Epidermal melanocyte (primary cell): ENCODE data around the gene CC2D1B.

Experiments used
- DNase-seq: peaks from one replicate; pipeline ENCODE4 v3.0.0; 2011; ENCODE audit warnings: low spot score; ENCODE audit not compliant: insufficient read length

The CC2D1B gene

GRCh38 chr1:52360595-52360968, 5.4 kb downstream of the CC2D1B start:
- DNase-seq: peak; percentile 63

DNA sequence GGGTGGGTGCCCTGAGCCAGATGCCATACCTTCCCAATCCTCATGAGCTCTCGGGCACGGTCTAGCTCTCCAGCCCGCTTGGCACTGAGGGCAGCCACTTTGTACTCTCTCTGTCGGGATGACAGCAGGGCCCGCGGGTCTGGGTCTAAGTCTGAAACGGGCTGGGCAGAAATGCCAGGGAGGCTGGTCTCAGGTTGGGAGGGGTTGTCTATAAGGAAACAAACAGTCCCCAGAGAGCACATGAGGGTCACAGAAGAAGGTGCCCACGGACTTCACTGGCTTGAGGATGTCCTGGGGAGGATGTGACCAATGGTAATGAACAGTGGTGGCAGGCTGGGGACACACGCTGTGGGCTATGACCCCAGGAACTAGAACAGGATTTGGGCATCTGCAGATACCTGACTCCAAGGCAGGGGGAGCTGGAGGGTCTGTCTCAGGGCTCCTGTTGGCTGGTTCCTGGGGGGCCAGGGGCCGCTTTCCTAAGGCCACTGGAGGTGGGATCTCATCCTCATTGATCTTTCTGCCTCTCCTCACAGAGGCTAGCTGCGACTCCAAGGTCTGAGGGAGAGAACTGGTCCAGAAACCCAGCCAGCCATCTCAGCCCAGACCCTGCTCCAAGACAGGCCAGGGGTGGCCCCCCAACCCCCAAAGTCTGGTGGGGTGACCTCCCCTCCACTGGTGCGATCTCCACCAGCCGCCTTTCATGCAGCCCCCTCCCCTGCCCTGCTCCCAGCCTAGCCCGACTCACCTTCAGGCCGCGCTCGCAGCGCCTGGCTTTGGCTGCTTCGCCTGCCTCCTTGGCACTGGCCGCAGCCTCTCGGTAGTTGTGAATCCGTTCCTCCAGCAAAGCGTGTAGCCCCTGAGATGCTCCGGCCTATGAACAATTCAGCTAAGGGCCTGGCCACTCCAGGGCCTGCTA, 6.1 kb downstream of the CC2D1B start:
- no peak for DNase-seq

DNA sequence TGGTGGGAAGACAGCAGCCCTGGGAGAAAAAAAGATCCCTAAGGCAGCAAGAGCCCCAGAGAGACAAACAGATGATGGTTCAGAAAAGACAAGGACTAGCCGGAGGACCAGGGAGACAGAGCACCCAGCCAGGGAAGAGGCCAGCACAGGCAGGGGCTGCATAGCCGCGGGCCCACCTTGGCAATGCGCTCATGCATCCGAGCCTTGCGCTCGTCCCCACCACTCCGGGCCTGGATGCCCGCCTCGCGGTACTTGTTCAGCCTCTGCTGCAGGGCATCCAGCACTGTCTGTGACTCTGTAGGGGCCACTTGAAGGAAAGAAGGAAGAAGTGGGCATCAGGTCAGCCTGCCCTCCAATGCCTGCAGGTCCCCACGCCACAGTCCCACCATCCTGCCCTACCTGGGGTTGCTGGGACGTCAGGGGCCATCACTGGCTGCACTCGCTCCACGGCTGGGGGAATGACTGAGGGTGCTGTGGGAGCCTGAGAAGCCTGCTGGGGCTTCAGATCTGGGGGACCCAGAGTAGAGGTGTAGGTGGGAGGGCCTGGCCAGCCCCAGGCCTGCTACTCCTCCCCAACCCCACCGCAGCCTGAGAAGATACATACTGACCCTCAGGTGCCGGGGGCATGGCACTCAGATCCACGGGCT, 7.0 kb downstream of the CC2D1B start:
- DNase-seq: no peak

DNA sequence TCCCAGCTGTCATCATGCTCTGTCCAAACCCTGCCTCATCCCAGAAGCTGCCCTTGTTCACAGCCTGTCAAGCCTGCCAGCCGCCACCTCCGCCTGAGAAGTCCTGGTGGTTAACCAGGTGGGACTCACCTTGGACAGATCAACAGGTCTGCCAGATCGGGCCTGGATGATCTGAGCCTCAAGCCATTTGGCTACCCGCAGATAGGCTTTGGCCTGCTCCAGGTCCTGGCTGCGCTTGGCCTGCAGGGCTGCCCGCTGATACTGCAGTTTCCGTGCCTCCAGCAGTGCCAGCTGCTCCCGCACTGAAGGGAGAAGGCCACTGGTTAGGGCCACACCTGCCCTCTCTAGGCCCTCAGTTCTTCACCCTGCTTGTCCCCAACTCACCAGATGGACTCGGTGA, 8.6 kb downstream of the CC2D1B start:
- no peak for DNase-seq

DNA sequence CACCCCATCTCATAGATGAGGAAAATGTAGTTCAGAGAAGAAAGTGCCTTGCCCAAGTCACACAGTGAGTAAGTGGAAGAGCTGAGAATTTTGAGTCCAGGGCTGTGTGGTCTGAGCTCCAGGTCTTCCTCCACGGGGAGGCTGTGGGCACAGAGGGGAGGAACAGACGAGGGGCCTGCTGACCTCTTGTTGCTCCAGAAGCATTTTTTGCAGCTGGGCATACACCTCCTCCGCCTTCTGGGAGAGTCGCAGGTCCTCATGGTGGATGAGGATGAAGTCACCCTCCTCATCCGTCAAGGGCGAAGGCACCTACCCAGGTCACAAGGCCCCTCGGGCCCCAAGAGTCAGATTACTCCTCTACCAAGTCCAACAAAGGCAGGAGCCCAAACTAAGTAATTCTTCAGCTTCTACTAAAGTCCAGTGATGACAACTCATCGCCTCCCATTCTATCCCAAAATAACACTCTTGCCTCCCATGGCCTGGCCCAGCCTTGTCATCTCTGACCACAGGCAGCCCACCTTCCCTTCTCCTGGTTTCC, 9.1 kb downstream of the CC2D1B start:
- DNase-seq: no peak

DNA sequence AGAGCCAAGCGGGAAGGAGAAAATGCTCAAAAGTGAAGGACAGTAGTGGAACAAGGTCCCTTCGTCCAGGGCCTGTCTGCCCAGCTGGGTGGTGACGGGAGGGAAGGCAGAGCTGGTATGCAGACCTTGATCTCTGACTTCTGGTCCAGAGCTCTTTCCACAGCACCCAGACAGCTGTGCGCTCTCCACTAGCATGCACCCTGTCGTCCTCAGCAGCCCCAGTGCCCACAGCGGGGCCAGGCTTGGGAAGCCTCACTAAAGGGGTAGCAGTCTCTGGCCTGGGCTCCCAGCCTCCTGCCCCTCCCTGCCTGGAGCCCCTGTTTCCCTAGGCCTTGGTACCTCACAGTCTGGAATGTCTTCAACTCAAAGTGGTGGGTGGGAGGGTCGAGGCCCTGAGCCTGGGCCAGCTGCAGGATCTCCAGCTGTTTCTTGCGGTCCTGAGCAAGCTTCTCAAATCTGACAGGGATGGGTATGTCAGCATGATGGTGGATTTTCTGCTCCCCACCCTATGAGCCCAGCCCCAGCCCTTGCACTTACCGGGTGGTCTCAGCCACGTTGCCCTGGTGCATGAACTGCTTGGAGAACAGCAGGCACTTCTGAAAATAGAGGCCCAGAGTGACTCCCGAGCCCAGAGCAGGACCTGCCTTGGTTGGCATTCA, 10.0 kb downstream of the CC2D1B start:
- DNase-seq: no peak

DNA sequence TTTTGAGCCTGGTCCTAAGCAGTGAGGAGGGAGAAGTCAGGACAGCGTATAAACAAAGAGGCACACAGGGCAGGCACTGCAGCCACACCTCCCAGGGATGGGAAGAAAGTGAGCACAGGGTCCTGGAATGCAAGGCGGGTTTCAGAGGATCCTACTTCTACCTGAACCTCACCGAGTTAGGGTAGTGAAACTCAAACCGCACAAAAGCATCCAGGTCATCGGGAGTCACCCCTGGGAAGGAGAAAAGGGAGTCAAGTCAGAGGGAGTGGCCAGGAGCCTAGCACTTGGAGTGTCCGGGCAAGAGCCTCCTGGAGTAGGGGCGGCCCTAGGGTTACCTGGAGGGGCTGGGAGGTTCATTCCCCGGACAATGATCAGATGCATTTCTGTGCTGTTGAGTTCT, 10.6 kb downstream of the CC2D1B start:
- no peak for DNase-seq

- DNase-seq: no peak
Measured at GRCh38 chr1:52352690-52353089, 13.3 kb downstream of the CC2D1B start.

DNA sequence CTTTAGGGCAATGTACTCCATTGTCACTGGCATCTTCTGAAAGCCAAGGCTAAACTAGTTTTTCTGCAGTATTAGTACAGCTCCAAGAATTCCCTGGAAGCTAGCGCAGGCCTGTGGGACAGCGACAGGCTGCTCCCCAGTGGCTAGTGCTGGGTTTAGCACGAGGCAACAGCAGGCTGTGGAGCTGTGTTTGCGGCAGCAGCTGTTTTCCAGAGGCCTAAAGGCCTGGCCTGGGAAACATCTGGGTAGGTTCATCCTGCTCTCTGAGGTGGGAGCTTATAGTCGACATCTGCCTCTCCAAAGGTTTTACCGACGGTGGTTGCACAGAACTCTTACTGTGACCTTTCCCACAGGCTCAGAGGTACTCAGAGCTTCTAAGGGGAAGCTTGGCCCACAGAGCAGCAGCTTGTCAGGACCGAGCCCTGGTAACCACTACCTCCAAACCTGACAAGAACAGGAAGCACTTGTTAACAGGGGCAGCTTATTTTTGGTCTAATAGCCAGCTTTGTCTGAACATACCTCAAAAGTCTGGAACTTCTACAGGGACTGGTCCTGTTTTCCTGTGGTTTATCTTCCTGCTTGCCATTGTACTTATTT, 17.2 kb downstream of the CC2D1B start:
- DNase-seq: no peak

DNA sequence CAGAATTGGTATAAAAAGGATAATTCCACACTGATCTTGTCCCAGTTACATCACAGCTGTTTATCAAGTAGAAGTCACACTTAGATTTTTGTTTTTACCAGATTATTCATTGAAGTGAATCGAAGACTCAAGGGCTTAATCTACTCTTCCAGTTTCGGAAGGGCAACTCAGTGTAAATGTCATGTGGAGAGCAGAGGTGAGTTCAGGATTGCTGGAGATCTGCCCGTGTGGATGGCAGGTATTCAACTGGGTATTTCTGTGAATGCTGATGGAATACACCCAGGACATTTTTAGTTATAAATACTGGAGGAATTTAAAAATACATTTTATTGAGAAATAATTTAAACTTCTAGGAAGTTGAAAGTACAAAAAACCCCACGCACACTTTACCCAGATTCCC, 19.4 kb downstream of the CC2D1B start:
- DNase-seq: no peak

DNA sequence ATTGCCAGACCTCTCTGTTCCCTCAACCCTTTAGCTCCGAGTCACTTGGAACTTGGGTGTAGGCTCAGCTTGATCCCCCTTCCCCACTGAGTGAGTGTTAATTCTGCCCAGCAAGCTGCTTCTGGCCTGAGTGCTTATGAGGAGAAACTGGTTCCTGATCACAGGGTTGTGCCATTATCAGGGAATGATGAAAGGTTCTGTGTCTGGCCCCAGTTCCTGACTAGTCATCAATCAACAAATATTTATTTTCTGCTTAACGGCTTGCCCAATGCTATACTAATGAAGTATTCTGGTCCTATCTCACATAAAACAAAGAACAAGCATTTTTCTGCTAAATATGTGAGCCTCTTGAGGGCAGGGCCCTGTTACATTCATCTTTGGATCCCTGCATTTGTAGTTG, 20.8 kb downstream of the CC2D1B start:
- no peak for DNase-seq

DNA sequence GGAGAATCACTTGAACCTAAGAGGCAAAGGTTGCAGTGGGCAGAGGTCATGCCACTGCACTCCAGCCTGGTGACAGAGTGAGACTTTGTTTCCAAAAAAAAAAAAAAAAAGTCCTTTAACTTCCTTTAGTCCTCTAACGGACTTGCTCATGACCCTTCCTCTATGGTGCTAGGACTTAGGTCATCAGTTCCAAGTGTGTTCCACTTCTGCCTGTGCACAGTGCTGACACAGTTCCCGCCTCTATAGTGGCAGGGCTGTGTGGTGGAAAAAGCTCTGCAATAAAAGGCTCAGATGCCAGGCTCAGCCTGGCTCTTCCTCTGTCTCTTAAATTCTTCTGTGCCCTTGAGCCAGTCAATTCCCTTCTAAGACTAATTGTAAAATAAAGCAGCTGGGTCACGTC, 22.0 kb downstream of the CC2D1B start:
- no peak for DNase-seq

- no peak for DNase-seq
Measured at GRCh38 chr1:52341655-52342260, 24.2 kb downstream of the CC2D1B start.

- no peak for DNase-seq
Measured at GRCh38 chr1:52337439-52337838, 28.6 kb downstream of the CC2D1B start.

DNA sequence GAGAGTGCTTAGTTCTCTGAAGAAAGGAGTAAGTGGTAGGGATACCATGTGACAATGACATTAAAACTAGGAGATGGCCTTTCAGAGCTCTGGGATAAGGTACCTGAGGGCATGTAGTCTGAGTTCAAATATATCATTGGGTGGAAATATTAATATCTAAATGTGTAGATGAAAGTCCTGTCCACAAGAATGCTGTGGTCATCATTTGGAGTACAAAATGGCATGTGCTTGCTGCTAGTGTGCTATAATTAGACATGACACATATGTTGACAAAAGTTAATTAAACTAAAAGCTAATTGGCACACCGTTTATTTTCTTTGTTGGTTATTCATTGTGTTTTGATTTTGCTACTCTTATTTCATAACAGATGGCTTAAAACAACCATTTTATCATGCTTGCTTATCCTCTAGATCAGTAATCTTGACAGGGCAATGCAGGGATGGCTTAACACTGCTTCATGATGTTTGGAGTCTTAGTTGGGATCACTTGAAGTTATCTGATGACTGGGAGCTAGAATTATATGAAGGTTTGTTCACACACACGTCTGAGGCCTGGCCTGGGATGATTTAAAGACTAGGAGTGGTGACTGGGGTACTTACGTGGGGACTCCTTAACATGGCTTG, 31.0 kb downstream of the CC2D1B start:
- no peak for DNase-seq

DNA sequence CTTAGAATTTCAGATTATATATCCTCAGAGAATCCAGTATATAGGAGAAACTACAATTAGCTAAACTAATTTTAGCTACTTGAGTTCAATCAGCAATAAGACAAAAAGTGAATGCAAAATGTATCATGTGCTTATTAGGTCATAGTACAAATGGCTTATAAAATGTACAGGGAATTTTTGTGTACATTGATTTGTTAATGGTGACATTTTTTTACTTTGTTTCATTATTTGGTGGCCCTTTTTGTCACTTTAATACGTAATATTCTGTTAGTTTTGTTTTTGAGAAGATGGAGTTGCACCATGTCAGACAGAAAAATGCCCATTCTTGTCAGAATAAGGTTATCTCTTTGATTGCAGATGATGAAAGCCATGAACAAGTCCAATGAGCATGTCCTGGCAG, 33.6 kb downstream of the CC2D1B start:
- no peak for DNase-seq

DNA sequence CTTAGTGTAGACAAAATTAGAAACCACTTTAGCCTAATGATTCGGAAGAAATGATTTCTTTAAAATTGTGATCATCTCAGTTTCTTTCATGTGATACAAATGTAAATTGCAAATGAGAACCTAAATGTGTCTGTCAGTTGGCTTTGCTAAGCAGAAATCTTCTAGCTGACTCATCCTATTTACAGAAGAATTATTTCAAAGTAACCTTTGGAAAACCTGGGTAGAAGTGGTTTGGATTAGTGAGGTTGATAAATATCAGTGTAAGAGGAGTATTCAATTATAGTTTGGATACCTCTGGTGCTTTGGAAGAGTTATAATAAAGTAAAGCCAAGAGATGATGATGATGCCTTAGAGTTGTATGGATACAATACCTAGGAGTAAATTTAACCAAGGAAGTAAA, 37.4 kb downstream of the CC2D1B start:
- no peak for DNase-seq

GRCh38 chr1:52325786-52326185, 40.2 kb downstream of the CC2D1B start:
- no peak for DNase-seq

- no peak for DNase-seq
Measured at GRCh38 chr1:52323731-52324130, 42.3 kb downstream of the CC2D1B start.

GRCh38 chr1:52321061-52321460, 44.9 kb downstream of the CC2D1B start:
- no peak for DNase-seq
